HG02623 (cell line): ENCODE results near the gene RFXAP.
"Not testable (repeated sequence)": the region's sequence is repeated elsewhere in the genome, so short reads cannot be mapped to it uniquely, and the experiment has no call there.

Source experiments
- ATAC-seq: cut with Tn5 transposase; IDR thresholded peaks from one replicate; pipeline ENCODE4 v1.9.1; 2021; ENCODE audit warnings: moderate library complexity; ENCODE audit not compliant: unreplicated experiment

The RFXAP gene

DNA sequence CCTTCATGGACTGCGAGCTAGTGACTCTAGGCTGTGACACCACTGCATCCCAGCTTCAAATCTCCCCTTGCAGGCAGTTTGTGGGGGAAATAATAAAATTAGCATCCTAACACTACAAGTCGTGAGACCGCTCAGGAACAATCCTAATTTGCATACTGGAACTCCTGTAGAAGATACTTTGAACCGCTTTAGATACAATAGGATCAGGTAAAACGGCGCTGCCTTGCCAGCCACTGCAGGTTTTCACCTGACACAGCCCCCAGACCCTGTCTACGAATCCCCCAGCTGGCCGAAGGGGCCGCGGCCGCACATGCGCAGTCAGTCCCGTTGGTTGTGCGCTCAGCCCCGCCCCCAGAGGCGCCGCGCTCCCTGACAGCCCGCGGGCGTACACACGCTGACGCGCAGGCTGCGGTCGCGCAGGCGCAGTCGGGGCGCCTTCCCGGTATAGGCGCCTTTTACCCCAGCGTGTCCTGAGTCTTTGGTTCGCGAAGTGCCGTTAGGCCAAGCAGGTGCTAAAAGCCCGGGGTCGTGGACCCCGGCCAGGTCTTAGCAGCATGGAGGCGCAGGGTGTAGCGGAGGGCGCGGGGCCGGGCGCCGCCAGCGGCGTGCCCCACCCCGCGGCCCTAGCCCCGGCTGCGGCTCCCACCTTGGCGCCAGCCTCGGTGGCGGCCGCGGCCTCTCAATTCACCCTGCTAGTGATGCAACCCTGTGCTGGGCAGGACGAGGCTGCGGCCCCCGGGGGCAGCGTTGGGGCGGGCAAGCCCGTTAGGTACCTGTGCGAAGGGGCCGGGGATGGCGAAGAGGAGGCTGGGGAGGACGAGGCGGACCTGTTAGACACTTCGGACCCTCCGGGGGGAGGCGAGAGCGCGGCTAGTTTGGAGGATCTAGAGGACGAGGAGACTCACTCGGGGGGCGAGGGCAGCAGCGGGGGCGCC lies at the start of gene RFXAP:
RFXAP (plus strand) TSS at position 419 of the 935 bp plus-strand sequence; CDS start at position 555, 136 bp downstream.
- peak; percentile 86 for ATAC-seq

GRCh38 chr13:36769545-36769944 lies 49.5 kb upstream of the RFXAP start:
- no peak for ATAC-seq

- no peak for ATAC-seq
Measured at GRCh38 chr13:36770741-36771140, 48.3 kb upstream of the RFXAP start.

GRCh38 chr13:36772853-36773252 lies 46.2 kb upstream of the RFXAP start:
- ATAC-seq = no peak

DNA sequence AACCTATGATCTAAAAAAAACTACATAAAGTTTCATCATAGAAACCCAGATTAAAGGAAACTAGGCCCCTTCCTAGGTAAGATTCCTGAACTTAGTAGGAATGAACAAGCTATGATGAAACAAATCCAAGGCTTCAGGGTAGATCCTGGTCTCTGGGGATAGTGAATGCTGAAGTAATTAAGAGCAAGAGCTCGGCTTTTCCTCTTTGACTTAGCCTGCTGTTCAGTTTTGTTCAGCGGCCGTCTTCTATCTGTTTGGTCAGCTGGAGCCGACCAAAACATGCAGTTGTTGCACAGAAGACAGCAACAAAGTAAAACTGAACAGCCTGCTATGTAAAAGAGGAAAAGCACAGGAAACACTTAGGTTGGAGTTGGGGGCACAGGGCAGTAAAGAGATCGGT lies 44.1 kb upstream of the RFXAP start:
- ATAC-seq = no peak

GRCh38 chr13:36776175-36776574 lies 42.8 kb upstream of the RFXAP start:
- ATAC-seq = no peak

GRCh38 chr13:36778083-36778671 lies 40.8 kb upstream of the RFXAP start:
- peak; percentile 57 for ATAC-seq

DNA sequence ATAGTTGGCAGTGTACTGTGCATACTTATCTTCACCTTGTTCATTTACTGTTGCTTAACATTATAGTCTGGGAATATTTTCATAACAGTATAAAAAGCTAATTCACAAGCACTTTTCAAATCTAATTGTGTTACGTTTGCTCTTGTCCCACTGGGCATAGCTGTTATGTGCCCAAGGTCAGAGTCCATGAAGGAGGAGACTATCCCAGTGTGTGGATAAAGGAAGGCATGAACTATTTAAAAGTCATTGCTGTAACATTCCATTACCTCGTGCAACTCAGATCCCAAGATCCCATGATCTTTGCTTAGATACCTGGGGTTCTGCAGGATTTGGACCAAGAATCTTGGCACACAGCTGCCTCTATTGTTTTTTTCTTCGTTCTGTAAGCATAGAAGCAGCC lies 35.1 kb upstream of the RFXAP start:
- no peak for ATAC-seq

DNA sequence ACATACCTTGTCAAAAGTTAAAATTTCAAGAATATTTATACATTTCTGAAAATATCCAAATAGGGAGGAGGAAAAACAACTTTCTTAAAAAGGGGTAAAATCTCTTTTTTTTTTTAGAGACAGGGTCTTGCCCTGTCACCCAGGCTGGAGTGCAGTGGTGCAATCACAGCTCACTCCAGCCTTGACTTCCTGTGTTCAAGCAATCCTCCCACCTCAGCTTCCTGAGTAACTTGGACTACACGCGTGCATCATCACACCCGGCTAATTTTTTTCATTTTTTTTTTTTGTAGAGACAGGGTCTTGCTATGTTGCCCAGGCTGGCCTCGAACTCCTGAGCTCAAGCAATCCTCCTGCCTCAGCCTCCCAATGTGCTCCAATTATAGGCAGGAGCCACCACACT lies 32.8 kb upstream of the RFXAP start:
- not testable (repeated sequence) for ATAC-seq

- ATAC-seq = no peak
Measured at GRCh38 chr13:36787181-36787580, 31.8 kb upstream of the RFXAP start.

GRCh38 chr13:36788276-36788675 lies 30.7 kb upstream of the RFXAP start:
- no peak for ATAC-seq

GRCh38 chr13:36789061-36789460 lies 30.0 kb upstream of the RFXAP start:
- ATAC-seq = no peak

DNA sequence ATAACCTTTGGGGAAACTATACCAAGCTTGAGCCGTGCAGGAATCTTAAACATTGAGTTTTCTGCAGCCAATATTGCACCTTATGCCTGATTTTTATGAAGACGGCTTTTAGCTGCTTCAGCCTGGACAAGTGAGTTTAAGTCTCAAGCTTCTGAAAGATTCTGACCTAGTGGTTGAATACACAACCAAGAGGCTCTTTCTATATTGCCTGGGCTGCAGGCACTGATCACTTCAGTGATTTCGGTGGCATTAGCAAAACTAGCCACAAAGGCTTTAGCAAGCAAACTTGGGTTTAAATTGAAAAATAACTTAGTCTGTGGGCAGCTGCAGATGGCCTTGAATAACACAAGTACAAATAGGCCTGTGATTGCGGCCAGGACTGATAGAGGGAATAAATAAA lies 29.3 kb upstream of the RFXAP start:
- no peak for ATAC-seq

DNA sequence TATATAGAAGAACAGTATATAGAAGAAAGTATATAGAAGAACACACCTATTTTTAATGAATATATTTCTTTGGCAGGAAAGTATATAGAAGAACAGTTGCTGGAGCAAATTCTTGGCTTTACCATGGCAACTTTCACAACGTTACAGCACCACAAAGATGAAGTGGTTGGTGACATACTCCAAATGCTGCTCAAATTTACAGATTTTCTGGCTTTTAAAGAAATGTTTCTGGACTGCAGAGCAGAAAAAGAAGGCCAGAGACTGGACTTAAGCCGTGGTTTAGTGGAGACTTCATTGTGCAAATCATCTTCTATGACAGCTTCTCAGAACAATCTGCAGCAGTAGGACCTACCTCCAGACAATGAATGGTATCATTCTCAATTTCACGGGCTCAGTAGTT lies 24.3 kb upstream of the RFXAP start:
- ATAC-seq = no peak

- ATAC-seq = no peak
Measured at GRCh38 chr13:36795463-36795862, 23.6 kb upstream of the RFXAP start.

DNA sequence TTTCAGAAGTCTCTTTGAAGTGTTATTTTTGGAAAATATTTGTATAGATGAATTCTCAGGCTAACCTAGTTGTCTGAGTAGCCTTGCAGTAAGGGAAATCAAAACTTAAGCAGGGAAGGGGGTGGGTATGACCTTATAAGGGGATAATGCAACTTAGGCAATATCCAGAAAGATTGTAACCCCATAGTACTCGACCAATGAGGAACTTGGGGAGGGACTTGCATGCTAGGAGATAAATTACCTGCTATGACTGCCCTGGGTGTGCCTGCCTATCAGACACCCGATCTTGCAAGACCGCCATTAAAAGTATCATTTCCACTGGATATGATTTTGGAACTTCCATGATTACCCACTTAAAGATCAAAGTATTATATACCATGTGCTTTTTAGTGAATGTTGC lies 23.0 kb upstream of the RFXAP start:
- no peak for ATAC-seq

GRCh38 chr13:36801035-36801434 lies 18.0 kb upstream of the RFXAP start:
- no peak for ATAC-seq

GRCh38 chr13:36804588-36804987 lies 14.4 kb upstream of the RFXAP start:
- no peak for ATAC-seq

GRCh38 chr13:36806102-36806501 lies 12.9 kb upstream of the RFXAP start:
- no peak for ATAC-seq

DNA sequence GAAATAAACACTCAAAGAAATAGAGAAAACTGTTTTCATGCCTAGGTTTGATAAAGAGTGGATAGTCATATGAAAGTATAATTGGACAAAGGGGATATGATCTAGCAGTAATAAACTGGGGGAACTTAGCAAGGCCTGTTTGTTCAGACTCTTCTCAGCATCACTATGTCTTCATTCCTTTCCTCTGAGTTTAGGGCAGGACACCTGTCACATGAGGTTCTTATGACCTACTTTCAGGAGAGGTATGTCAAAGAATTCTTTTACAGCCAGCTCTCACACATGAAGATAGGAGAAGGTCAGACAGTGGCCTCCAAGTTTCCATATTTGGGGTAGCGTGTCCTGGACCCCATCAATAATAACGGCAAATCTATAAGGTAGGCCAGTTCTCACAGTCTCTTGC lies 11.4 kb upstream of the RFXAP start:
- no peak for ATAC-seq

DNA sequence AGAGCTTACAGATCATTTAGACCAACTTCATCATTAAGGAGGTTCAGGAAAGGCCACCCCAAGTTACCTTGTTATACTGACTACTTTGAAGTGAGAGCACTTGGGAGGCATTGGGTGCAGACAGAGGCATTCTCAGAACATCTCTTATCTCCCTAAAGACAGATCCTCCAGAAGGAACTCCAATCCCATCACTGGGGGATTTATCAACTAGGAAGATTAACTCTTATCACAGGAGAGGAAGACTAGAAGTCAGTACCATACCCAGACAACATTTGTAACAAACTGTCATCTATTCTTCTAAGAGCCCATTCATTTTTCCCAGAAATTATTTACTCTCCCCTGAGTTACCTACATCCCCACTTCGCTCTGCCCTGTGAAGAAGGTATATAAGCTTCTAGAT lies 5.8 kb upstream of the RFXAP start:
- no peak for ATAC-seq

DNA sequence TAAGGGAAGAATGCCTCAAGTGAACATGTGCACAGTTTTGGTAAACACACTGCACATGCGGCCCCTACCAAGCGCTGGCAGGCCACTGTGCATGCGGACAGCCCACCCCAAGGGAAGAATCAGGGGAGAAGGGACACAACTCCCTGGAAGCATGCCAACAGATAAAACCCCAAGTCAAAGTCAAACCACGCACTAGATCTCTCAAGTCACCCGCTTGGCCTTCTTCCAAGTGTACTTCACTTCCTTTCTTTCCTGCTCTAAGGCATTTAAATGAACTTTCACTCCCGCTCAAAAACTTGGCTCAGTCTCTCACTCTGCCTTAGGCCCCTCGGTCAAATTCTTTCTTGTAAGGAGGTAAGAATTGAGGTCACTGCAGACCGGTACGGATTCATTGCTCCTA lies 4.6 kb upstream of the RFXAP start:
- no peak for ATAC-seq
